Spleen (tissue), 7 donors: ENCODE measurements around the gene UBQLN4.

ENCODE experiments used
- CTCF ChIP-seq, 11 experiments: fragments of 200-600 bp in 7 of 11; fragments of 450-650 bp in 4 of 11; sonication (generic) in 4 of 11; IDR thresholded peaks in 8 of 11; conservative IDR thresholded peaks in 3 of 11; 1 replicate in 7 of 11; 2 replicates in 4 of 11; pipeline versions ENCODE4 v1.4.0 to v1.8.0; 2016 to 2021; ENCODE audit warnings: antibody characterized with exemption in 11 of 11, inconsistent platforms in 4 of 11, mild to moderate bottlenecking in 1 of 11
- POLR2A ChIP-seq, 3 donors: fragments of 450-650 bp; IDR thresholded peaks; one replicate each; pipeline ENCODE4 v1.5.1; 2017; ENCODE audit warnings: antibody characterized with exemption in 3 of 3, mild to moderate bottlenecking in 1 of 3
- POLR2AphosphoS5 ChIP-seq, 3 donors: sonication (generic); formaldehyde crosslinking; IDR thresholded peaks; one replicate each; pipeline ENCODE4 v1.5.1; 2017; ENCODE audit warnings: antibody characterized with exemption in 3 of 3
- donor health status: DM: no; HTN: no; CAD: no; lungs with moderate emphysema.
- donor health status: DM: no; HTN: no; CAD: no.
- donor health status: DM: no; HTN: no; CAD: no.

DNA sequence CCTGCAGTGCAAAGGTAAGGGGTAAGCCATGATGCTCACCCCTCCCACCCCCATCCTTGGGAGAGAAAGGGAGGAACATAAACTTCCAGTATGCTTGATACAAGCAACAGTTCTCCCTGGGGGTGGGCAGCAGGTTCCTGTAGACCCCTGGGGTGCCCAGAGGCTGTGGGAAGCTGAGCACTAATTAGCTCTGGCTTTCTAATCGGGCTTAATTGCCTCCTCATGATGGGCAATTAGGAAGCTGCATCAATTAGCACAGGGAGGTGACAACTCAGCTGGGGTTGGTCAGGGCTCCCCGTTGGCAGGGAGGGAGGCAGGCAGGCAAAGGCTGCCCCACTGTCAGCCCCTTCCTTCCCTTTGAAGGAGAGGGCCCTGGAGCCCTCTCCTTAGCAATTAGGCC lies 45.2 kb upstream of the UBQLN4 start:
- TF ChIP-seq POLR2AphosphoS5 (IDR thresholded peaks at IDR 0.05) = no peak
- no peak for TF ChIP-seq CTCF (IDR thresholded peaks at IDR 0.05 in 8 of 11, conservative IDR thresholded peaks at IDR 0.05 in 3 of 11)
- TF ChIP-seq POLR2A (IDR thresholded peaks at IDR 0.05) = no peak
